Measurements from ENCODE around the gene MAST3.

DNA sequence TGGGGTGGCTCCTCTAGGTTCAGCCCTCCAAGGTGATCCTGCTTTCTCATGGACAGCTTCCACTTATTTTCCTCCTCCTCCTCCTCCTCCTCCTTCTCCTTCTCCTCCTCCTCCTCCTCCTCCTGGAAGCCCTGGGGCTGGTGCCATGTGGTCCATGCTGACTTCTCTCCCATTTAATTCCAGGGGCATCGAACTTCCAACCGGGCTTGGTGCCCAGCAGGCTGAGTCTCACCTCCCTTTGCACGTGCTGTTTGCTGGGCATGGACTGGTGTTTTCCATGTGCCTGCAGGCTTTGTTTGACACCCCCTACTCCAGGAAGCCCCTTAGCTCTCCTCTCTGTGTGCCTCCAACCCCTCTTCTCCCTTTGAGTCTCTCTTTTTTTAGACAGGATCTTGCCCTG, 3.7 kb downstream of the MAST3 start:
- TF ChIP-seq, protein P1, sequence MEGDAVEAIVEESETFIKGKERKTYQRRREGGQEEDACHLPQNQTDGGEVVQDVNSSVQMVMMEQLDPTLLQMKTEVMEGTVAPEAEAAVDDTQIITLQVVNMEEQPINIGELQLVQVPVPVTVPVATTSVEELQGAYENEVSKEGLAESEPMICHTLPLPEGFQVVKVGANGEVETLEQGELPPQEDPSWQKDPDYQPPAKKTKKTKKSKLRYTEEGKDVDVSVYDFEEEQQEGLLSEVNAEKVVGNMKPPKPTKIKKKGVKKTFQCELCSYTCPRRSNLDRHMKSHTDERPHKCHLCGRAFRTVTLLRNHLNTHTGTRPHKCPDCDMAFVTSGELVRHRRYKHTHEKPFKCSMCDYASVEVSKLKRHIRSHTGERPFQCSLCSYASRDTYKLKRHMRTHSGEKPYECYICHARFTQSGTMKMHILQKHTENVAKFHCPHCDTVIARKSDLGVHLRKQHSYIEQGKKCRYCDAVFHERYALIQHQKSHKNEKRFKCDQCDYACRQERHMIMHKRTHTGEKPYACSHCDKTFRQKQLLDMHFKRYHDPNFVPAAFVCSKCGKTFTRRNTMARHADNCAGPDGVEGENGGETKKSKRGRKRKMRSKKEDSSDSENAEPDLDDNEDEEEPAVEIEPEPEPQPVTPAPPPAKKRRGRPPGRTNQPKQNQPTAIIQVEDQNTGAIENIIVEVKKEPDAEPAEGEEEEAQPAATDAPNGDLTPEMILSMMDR (IDR thresholded peaks at IDR 0.05 in 8 of 11, conservative IDR thresholded peaks at IDR 0.05 in 3 of 11) = no peak
- TF ChIP-seq POLR2AphosphoS5 (IDR thresholded peaks at IDR 0.05) (no peak), POLR2A (IDR thresholded peaks at IDR 0.05) (no peak)
